NCI-H146 (cell line): ENCODE data around the gene CHMP4B.
"Not testable (repeated sequence)": the region's sequence is repeated elsewhere in the genome, so short reads cannot be mapped to it uniquely, and the experiment has no call there.

Experiments used
- DNase-seq: peaks from one replicate; lab custom pipeline; 2025; lab: John Stamatoyannopoulos, UW

The CHMP4B gene

DNA sequence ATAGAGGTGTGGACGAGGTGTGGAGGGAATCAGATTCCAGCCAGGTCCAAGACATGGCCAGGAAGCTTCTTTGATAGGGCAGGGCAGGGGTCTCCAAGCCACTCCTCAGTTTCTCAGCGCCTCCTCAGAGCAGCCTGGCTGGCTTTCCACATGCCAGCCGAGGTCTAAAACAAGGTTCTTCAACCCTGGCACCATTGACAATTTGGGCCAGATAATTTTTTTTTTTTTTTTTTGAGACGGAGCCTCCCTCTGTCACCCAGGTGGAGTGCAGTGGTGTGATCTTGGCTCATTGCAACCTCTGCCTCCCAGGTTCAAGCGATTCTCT, 21.3 kb upstream of the CHMP4B start:
- DNase-seq, result no peak

DNA sequence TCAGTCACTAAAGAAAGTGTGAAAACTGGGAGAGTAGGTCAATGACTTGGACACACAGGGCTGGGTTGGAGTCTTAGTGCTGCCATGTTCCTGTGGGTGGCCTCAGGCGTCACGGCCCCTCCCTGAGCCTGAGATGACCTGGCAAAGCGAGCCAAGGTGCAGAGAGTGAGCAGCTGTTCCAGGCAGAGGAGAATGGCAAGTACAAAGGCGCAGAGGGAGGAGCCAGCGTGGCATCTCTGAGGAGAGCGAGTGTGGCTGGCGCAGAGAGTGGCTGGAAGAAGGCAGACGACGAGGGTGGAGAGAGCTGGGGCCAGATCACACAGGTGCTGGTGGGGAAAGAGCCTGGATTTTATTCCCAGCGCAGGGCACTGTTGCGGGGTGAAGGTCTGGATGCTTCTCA, 20.6 kb upstream of the CHMP4B start:
- DNase-seq, result no peak

DNA sequence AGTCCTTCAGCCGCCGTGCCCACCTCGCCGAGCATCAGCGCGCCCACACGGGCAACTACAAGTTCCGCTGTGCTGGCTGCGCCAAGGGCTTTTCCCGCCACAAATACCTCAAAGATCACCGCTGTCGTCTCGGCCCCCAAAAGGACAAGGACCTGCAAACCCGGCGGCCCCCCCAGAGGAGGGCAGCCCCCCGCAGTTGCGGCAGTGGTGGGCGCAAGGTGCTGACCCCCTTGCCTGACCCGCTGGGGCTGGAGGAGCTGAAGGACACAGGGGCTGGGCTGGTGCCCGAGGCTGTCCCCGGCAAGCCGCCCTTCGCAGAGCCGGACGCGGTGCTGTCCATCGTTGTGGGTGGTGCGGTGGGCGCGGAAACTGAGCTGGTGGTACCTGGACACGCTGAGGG, 20.1 kb upstream of the CHMP4B start:
- no peak for DNase-seq

DNA sequence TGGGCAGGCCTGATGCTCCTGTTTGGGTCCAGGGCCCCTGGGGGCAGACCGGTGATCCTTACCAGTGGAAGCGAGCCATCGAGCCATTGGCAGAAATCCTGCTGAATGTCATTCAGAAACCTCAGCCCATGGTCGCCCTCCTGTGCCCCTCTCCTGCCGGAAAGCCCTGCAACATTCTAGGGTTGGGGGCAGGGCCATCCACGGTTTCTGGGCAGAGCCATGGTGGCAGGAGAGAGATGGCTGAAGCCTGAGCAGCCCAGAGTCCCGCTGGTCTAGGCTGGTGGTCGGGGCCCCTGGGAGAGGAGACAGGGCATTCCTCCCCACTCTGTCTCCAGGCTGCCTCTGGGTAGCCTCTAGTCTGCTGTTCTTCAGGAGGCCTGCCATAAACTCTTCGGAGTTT, 19.6 kb upstream of the CHMP4B start:
- DNase-seq, result no peak

DNA sequence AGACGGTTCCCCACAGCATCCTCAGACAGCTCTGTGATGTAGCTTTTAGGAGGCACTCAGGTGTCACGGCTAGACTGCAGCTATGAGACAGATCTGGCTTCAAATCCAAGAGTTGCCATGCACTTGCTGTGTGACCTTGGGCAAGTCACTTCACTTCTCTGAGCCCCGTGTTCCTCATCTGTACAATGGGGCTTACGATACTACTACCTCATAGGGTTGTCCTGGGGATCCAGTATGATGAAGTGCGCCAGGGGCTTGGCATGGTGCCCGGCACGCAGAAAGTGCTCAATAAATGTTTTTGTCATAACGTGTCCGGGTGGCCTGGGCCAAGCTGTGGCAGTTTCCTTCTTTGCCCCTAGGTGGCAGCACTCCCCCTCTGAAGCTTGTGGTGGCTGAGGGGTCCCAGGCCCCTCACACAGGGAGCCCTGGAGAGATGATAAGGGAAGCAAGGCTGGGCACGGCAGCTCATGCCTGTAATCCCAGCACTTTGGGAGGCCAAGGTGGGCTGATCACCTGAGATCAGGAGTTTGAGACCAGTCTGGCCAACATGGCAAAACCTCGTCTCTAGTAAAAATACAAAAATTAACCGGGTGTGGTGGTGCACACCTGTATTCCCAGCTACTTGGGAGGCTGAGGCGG, 19.1 kb upstream of the CHMP4B start:
- DNase-seq, result peak; percentile 6

DNA sequence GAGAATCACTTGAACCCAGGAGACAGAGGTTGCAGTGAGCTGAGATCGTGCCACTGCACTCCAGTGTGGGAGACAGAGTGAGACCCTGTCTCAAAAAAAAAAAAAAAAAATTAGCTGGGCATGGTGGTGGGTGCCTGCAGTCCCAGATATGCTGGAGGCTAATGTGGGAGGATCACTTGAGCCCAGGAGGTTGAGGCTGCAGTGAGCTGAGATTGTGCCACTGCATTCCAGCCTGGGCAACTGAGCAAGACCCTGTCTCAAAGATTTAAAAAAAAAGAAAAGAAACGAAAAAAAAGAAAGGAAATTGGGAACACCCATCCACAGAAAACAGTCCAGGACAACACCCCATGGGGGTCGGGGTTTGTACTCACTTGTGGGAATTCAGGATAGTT, 18.6 kb upstream of the CHMP4B start:
- DNase-seq, result not testable (repeated sequence)

DNA sequence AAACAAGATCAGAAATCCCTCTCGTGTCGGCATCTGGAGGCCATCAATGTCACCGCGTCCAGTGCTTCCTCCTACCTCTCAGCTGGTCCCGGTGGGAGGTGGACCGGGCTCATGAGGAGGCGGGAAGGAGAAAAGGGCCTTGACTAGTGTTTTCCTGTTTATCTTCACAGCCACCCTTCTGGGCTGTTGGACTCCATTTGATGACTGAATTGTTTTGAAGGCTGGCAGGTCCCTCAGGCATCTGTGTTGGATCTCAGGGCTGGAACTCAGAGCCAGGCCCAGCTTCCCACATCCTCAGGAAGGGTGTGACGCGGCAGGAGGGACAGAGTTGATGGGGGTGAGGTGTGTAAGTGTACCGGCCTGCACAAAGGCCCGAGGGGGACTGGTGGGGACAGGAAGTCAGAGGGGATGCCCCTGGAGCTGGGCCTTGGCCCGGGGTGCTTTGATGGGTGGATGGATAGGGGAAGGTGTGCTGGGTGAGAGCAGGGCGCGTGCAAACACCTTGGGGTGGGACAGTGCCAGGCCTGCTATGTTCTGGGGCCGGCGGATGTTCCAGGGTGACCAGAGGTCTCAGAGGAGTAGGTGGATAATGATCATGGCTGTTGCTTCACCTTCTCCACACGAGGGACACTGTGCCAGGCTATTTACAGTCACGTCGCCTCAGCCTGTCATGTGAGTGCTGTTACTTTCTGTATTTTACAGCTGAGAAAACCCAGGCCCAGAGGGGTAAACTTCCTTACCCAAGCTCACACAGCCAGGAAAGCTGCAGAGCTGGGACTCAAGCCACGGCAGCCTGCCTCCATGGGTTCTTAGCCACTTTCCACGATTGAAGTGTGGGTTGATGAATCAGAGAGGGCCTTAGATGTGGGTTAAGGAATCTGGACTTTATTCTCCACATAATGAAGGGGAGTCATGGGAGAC, 17.9 kb upstream of the CHMP4B start:
- no peak for DNase-seq

DNA sequence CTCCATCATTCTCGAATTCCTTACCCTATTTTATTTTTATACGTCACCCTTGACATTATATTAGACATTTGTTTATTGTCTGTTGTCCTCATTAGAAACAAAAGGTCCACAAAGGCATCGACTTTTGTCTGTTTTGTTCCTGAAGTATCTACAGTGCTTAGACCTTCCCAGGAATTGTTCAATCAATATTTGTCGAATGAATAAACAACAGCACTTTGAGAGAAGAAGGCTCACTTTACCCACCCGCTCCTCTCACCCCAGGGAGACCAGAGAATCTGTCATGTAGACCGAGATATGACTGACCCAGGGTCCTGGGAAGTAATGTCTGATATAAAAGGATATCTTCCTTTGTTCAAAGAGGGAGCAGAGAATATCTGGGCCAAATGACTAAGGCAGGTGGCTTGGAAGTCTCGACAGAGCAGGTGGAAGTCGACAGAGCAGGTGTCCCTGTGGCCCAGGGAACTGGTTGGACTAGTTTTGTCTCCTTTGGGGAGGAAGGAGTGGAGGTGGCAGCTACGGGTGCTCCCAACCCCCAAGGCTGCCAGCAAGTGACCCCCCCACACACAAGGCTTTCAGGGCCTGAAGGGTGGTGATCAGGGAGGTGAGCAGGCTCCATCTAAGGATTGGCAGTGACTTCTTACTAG, 14.8 kb upstream of the CHMP4B start:
- peak; percentile 85 for DNase-seq

DNA sequence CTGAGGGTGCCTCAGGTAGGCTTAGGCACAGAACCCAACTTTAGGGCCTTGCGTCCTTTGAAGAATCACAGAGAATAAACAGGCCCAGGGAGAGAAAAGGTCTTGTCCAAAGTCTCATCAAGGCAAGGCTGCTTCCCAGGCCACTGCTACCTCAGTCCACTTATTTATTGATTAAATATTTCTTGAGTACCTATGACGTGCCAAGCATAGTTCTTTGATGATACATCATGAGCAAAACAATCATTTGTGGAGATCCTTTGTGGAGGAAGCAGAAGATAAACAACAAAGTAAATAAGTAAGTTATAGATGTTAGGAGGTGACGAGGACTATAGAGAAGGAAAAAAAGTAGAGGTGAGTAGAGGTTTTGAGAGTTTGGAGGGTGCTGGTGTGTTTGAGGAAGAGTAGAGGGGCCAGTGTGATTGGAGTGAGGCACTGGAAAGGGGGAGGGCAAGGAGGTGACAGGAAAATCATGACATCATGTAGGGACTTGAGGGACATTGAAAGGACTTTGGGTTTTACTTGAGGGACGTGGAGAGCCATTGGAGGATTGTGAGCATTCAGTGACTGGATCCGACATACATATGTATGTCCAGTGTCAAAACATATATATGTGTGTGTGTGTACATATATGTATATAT, 14.1 kb upstream of the CHMP4B start:
- DNase-seq, result no peak

DNA sequence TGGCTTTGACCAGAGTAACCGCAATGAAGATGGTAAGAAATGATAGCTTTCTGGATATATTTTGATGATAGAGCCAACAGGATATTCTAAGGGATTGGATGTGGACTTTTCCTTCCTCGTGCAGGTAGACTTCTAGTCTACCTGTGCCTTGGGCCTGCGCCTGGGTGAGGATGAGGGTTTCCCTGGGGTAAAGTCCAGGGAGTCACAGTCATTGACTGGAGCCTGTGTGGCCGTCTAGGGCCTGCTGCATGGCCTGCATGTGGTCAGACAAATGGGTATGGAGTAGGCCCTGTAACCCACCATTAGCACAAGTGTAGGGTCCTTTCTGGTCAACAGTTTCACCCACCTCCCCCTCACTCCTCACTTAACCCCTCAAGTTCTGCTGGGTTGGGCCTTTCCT, 12.7 kb upstream of the CHMP4B start:
- DNase-seq, result no peak

DNA sequence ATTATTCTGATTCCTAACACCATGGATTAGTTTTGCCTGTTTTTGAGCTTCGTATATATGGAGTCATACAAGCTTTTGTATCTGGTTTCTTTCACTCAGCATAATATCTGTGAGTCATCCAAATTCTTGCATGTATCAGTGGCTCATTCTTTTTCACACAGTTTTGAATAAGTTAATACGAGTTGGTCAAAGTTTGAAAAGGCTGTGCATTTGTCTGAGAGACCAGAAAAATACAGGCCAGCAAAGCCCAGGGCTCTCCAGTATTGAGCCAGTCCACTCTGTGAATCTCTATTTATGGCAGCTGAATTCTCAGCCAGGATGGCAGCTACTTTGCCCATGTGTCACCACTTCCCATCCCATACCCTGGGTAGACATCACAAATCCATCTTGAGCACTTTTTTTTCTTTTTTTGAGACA, 7.2 kb upstream of the CHMP4B start:
- no peak for DNase-seq

DNA sequence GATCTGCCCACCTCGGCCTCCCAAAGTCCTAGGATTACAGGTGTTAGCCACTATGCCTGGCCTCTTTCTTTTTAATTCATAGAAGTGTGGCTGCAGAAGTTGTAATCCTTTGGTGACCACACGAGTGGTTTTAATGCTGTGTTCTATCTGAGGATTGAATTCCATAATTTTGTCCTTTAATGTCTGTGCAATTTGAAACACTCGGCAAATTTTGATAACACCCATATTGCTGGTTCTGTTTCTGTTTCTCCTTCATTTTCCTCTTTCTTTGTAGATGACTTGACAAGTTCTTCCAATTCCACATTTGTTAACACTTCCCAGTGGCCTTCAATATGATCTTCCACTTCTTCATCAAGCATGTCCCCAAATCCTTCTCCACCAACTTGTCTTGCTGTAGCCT, 2.8 kb upstream of the CHMP4B start:
- DNase-seq, result no peak

DNA sequence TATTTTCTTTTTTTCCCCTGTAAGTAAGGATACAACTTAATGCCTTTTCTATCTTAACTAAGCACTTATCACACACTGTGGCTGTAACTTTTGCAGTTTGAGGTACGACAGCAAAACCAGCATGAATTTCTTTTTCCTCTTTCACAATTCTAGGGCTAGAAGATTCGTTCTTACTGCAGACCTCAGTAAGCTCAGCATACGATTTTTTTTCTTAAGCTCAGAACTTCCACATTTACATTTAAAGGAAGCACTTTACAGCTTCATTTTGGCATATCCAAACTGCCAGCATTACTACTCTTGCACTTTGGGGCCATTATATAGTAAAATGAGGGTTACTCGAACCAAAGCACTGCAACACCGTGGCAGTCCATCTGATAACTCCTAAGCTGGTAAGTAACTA, 889 bp upstream of the CHMP4B start:
- no peak for DNase-seq

DNA sequence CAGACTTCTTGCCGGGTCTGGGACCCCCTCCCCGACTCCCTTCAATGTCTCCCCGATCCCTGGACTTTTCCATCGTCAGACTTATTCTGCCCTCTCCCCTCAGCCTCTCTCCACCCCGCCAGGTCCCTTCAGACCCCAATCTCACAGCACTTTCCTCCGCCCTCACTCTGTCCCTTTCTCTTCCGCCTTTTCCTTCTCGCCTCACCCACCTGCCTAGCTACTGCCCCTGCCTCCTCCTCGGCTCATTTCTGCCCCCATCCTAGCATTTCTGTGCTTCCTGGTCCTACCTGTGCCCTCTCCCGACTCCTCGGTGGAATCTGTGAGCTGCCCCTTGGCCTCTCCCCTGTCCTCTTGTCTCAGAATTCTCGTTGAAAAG, 616 bp downstream of the CHMP4B start:
- DNase-seq, result peak; percentile 48

DNA sequence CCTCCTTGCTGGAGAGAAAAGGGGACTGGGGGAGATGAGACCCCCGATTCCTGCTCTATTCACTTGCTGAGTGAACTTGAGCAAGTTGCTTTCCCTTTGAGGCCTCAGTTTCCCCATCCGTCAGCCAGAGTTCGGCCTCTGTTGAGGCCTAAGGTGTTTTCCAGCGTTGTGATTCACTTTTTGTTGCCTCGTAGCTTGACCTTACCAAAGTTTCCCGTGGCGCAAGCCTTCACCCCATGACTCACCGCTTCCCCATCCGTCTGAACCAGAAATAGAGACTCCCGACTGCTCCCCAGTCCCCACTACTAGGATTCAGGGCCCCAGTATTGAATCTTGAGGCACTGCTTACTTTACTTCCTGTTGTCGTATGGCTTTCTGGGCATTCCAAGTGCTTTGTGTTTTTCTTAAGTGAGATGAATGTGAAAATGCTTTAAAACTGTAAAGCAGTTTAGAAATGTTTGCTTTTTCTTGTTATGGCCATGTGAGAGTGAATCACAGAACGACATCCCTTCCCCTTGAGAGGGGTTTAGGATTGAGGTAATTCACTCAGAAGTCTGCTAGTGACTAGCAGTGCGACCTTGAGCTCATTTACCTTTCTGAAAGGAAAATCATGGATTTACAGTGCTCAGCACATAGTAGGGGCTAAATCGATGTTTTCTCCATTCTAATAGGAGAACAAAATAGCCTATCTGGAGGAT, 1.2 kb downstream of the CHMP4B start:
- peak; percentile 11 for DNase-seq

DNA sequence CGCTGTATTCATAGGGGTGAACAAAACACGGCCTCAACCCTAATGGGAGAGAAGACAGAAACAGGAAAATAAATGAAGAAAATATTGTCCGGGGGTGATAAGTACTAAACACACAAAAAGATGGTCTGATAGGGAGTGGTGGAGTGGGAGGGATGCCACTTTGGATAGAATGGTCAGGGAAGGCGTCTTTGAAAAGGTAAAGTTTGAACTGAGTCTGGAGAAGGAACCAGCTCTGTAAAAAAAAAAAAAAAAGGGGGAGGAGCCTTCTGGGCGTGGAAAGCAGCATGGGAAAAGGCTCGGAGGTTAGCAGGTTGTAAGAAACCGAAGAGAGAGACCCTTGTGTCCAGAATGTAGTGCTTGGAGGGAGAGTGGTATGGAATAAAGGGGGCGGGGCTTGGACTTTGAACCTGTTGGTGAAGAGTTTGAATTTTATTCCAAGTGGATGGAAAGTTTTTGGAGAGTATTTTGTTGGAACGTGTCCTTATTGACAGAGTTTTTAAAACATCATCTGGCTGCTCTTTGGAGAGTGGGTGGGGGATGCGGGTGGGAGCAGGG, 1.8 kb downstream of the CHMP4B start:
- DNase-seq, result peak; percentile 34

DNA sequence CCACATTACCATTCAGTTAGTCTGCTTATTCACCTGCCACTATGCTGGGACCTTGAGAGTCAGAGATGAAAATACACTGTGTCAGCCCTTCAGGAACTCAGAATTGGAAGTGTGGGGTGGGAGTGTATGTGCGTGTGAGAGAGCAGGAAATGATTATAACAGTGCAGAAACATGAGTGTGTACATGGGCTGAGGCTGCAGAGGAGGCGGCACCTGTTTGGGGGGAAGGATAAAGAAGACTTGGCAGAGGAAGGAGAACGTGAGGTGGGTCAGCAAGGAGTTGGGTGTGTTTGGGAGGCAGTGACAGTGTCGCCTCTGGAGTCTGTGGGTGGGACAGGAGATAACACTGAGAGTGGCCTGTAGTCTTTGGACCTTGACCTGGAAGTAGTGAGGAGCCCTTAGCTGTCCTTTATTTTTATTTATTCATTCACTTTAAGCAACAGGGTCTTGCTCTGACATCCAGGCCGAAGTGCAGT, 3.1 kb downstream of the CHMP4B start:
- no peak for DNase-seq

DNA sequence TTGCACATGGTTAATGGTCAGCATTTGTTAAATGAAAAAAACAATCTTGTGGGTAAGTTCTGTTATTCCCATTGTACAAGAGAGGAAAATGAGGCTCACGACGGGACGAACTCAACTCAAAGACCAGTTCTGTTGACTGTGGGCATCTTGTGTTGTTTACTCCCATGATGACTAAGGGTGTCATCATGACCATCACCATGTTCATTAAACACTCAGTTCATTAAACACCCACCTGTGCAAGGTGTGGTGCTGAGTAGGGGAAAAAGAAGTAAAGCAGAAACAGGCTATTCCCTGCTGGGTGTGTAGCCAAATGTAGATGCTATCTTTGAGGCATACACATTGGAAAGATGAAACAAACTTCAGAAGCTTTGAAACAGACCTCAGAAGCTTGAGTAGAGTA, 4.5 kb downstream of the CHMP4B start:
- no peak for DNase-seq

DNA sequence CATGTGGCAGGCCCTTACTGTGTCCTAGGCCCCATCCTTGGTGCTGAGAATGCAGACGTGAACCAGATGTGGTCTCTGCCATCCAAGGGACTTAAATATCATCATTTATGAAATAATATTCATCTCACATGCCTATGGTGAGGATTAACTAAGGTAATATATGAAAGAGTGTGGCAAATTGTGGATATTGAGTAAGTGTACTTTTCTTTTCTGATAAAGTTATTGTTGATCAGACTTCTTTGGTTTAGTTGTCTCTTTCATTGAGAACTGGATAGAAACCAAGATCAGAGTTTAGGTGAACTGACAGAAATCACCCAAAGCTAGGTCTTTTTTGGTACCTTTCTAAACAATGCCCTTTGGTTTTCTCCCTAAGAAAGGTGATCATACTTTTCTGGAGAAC, 5.0 kb downstream of the CHMP4B start:
- no peak for DNase-seq

DNA sequence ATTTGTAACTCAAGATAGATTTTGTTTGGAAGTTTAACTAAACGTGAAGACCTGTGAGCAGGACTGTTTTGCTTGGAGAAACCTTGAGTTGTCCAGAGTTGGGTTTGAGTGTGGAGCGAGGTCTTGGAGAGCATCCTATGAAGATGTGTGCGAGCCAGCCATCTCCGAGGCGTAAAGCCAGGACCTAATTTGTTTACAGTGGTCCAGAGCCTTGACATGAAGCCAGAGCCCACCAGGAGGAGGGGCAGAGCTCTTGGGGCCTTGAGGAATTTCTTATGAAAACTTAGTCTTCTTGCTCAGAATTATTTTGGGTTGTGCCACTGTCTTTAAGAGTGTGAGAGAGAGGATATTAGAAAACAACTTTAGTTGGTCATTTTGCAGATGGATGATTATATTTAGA, 6.3 kb downstream of the CHMP4B start:
- DNase-seq, result no peak

DNA sequence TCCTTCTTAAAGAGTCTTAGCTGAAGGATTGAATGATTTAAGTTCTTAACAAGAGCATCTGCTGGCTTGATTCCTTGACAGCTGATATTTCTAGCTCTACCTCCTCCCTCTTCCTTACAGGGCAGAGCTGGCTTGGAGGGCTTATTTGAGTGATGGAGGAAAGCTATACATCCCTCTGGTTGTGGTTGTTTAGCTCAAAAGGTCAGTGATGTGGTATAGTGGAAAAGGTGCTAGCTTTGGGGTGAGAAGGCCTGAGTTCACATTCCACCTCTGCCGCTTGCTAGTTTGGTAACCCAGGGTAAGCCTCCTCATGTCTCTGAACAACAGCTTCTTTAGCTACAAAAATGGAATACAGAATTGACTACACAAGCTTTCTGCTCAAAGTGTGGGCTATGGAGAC, 8.3 kb downstream of the CHMP4B start:
- no peak for DNase-seq

DNA sequence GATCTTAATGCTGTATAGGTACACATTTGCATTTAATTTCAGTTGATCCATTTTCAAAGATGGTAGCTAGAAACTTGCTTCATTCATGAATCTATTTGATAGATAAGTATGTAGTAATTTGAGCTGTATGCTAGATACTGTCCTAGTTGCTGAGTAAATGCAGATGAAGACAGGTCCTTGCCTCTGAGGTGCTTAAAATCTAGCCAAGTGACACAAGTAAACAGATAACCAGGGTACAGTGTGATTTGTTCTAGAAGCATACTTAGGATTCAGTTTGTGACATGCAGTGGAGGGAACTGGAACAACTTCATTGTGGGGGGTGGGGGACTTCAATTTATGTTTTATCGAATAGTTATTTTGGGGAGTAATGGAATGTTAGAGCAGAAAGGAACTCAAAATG, 9.2 kb downstream of the CHMP4B start:
- no peak for DNase-seq
